Lung (tissue), 12 donors: ENCODE measurements around the gene EYS. TPM values are rescaled to one million over a fixed set of nuclear protein-coding genes. Genes with fewer than 3 reads are reported as not detected.
"Not testable (repeated sequence)": the region's sequence is repeated elsewhere in the genome, so short reads cannot be mapped to it uniquely, and the experiment has no call there.

Experiments used
- ATAC-seq: fragments of 200-7000 bp; cut with Tn5 transposase; one replicate; pipeline ENCODE4 v1.9.1; 2020; ENCODE audit warnings: moderate number of reproducible peaks; ENCODE audit not compliant: insufficient read depth, low FRiP score
- DNase-seq, 3 donors: peaks; one replicate each; pipeline ENCODE4 v3.0.0-alpha.2; 2013 to 2017
- H3K27ac ChIP-seq, 2 donors: one replicate each; pipeline ENCODE4 v1.5.1; 2013; ENCODE audit warnings: mild to moderate bottlenecking in 2 of 2, moderate library complexity in 2 of 2, control low read depth in 1 of 2, inconsistent platforms in 1 of 2, low read depth in 1 of 2, low read length in 1 of 2
- H3K27me3 ChIP-seq, 3 donors: one replicate each; pipeline ENCODE4 v1.5.1; 2013; ENCODE audit warnings: low read length in 2 of 3; ENCODE audit not compliant: control insufficient read depth in 3 of 3, insufficient read depth in 3 of 3
- H3K36me3 ChIP-seq, 4 donors: one replicate each; pipeline ENCODE4 v1.5.1; 2013; ENCODE audit warnings: low read length in 4 of 4, mild to moderate bottlenecking in 1 of 4, moderate library complexity in 1 of 4; ENCODE audit not compliant: control insufficient read depth in 4 of 4, insufficient read depth in 4 of 4
- H3K4me1 ChIP-seq, 5 donors: one replicate each; pipeline ENCODE4 v1.5.1; 2013; ENCODE audit warnings: low read length in 5 of 5, mild to moderate bottlenecking in 2 of 5, moderate library complexity in 1 of 5; ENCODE audit not compliant: control insufficient read depth in 5 of 5, insufficient read depth in 5 of 5
- H3K4me3 ChIP-seq: one replicate; pipeline ENCODE4 v1.5.1; 2013; ENCODE audit warnings: mild to moderate bottlenecking, control low read depth, moderate library complexity
- H3K9ac ChIP-seq, 2 donors: one replicate each; pipeline ENCODE4 v1.5.1; 2013; ENCODE audit warnings: low read length in 2 of 2, control low read depth in 1 of 2; ENCODE audit not compliant: insufficient read depth in 1 of 2
- H3K9me3 ChIP-seq, 4 donors: one replicate each; pipeline ENCODE4 v1.5.1; 2013; ENCODE audit warnings: low read length in 3 of 4, mild to moderate bottlenecking in 1 of 4, moderate library complexity in 1 of 4; ENCODE audit not compliant: control insufficient read depth in 4 of 4, insufficient read depth in 3 of 4
- CTCF ChIP-seq: IDR thresholded peaks from 2 replicates; pipeline ENCODE4 v1.5.1; 2012; ENCODE audit warnings: mild to moderate bottlenecking; ENCODE audit errors: control extremely low read depth, extremely low read depth
- WGBS, 2 donors: extraction: QIAGEN DNeasy Blood & Tissue Kit; methylation state at CpG; one replicate each; pipeline ENCODE4 v1.1.7; 2013; 5-methylcytosine and 5-hydroxymethylcytosine counted together
- polyA plus RNA-seq, 2 donors: library from polyadenylated mRNA; stranded (reverse); fragments of 200-250 nt; gene quantifications; one replicate each; pipeline ENCODE4 v1.2.1, GENCODE V29; 2013
- total RNA-seq, 2 donors: library from RNA; depleted of rRNA in 1 of 2; stranded (reverse); fragments of >200 nt in 1 of 2; gene quantifications; one replicate each; pipeline ENCODE4 v1.2.1, GENCODE V29; 2014 to 2021
- donor health status: control.
- donor health status: control.
- donor health status: Bipolar disorder and iron deficiency.
- donor health status: healthy.
- donor health status: DM: yes; HTN: yes; CAD: no.

EYS gene
- total and polyA plus RNA-seq, 4 donors = 0.06 to 0.34 (median 0.12) TPM

- H3K27me3 ChIP-seq = no peaks in the 10 kb centered on the region
- DNase-seq = no peak
- no peak overlapping the region for H3K4me3 ChIP-seq
- H3K27ac ChIP-seq = no peak overlapping the region
- WGBS, 2 donors = 69 to 81% methylated on average over 4 of the region's 4 CpGs
- no peak overlapping the region for H3K9ac ChIP-seq
- H3K36me3 ChIP-seq = no peaks in the 10 kb centered on the region
- H3K9me3 ChIP-seq = peaks cover 0 to 7% (median 1%) of the 10 kb centered on the region in 4 donors
- H3K4me1 ChIP-seq = no peaks in the 10 kb centered on the region
- TF ChIP-seq CTCF = no peak
- no peak for ATAC-seq
These were observed 1672.7 kb downstream of the EYS start for GRCh38 chr6:64034291-64034690.

GRCh38 chr6:64030950-64031618 is 1675.9 kb downstream of the EYS start:
- 96 to 97% methylated on average over 21 of the region's 21 CpGs for WGBS, 2 donors
- not testable (repeated sequence) for H3K9me3 ChIP-seq, H3K4me3 ChIP-seq, DNase-seq, H3K9ac ChIP-seq, ATAC-seq, H3K27ac ChIP-seq, H3K4me1 ChIP-seq, H3K36me3 ChIP-seq, H3K27me3 ChIP-seq

- Histone ChIP-seq H3K9me3 (peaks cover 0 to 5% (median 0%) of the 10 kb centered on the region in 4 donors), H3K4me1 (no peaks in the 10 kb centered on the region), H3K27ac (no peak overlapping the region), H3K9ac (no peak overlapping the region), H3K27me3 (no peaks in the 10 kb centered on the region), H3K36me3 (no peaks in the 10 kb centered on the region), H3K4me3 (no peak overlapping the region)
- DNase-seq = no peak
- no peak for ATAC-seq
- WGBS, 2 donors = 94 to 97% methylated on average over 23 to 24 of the region's 24 CpGs
- no peak for TF ChIP-seq CTCF
These were observed 1683.3 kb downstream of the EYS start for GRCh38 chr6:64023693-64024092.

- Histone ChIP-seq H3K9ac (no peak overlapping the region), H3K27ac (no peak overlapping the region), H3K27me3 (no peaks in the 10 kb centered on the region), H3K36me3 (no peaks in the 10 kb centered on the region), H3K4me3 (no peak overlapping the region), H3K9me3 (no peaks in the 10 kb centered on the region), H3K4me1 (peaks cover 0 to 17% (median 4%) of the 10 kb centered on the region in 5 donors)
- ATAC-seq = no peak
- no peak for TF ChIP-seq CTCF
- DNase-seq = no peak
These were observed 1692.4 kb downstream of the EYS start for GRCh38 chr6:64014595-64014994.
